GM19467 (cell line): ENCODE measurements around the gene DRC7.
"Not testable (repeated sequence)": the region's sequence is repeated elsewhere in the genome, so short reads cannot be mapped to it uniquely, and the experiment has no call there.

Experiments used
- ATAC-seq: cut with Tn5 transposase; IDR thresholded peaks from one replicate; pipeline ENCODE4 v1.9.1; 2021; ENCODE audit warnings: mild to moderate bottlenecking, moderate library complexity; ENCODE audit not compliant: unreplicated experiment

The DRC7 gene

DNA sequence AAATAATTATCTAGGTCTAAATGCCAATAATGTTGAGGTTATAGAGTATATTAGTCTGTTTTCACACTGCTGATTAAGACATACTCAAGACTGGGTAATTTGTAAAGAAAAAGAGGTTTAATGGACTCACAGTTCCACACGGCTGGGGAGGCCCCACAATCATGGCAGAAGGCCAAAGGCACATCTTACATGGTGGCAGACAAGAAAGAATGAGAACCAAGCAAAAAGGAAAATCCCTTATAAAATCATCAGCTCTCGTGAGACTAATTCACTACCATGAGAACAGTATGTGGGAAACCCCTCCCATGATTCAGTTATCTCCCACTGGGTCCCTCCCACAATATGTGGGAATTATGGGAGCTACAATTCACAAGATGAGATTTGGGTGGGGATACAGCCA lies 38.1 kb downstream of the DRC7 start:
- no peak for ATAC-seq

DNA sequence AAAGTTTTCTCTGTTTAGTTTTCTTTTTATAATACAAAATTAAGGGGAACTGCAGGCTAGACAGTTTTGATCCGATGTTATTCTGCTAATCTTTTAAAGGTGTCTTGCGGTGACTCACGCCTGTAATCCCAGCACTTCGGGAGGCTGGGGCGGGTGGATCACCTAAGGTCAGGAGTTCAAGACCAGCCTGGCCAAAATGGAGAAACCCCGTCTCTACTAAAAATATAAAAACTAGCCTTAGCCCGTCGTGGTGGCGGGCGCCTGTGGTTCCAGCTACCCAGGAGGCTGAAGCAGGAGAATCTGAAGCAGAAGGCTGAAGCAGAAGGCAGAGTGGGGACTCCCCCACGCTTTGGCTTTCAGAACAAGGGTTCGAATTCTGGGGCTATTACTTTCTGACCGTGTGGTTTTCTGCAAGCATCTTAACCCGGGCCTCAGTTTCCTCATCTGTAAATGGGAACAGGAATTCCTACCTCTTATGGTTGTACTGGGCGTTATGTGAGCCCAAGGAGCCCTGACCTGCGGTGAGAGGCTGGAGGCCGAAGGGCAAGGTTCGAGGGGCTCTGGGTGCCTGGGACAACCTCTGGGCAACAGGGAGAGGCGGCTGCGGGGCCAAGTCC lies 39.8 kb downstream of the DRC7 start:
- ATAC-seq, result no peak

DNA sequence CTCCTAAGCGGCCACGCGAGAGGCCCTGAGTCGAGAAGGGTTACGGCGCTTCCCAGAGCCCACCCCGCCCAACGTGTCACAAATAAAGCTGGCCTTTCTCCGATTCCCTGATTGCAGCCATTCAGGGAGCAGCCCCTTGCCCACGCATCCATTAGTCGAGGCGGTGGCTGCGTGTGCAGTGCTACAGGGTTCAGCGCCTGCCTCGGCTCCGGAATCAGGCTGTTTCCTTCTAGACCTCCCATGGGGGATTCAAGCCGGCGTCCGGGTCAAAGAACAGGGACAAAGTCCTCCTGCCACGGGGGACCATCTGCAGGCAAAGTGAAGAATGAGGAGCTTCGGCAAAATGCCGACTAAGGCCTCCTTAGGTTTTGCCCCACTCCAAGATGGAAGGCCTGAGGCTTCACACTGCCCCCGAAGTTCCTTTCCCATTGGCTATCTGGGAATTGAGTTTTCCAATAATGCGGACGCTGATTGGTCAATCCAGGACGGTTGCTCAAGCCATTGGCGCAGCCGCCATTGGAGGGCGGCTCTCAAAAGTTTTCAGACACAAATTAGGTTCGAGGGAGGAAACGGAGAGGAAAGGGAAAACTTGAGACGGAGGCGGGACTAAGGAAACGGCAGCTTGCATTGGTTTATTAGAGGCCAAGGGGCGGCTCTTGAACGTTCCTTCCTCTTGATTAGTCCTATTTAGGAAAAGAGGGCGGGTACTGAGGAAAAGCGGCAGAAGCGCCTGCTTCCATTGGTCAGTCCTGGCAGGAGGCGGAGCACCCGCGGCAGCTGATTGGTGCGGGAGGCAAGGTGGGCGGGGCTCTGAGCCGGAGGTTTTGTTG lies 40.5 kb downstream of the DRC7 start:
- ATAC-seq, result peak; percentile 81

DNA sequence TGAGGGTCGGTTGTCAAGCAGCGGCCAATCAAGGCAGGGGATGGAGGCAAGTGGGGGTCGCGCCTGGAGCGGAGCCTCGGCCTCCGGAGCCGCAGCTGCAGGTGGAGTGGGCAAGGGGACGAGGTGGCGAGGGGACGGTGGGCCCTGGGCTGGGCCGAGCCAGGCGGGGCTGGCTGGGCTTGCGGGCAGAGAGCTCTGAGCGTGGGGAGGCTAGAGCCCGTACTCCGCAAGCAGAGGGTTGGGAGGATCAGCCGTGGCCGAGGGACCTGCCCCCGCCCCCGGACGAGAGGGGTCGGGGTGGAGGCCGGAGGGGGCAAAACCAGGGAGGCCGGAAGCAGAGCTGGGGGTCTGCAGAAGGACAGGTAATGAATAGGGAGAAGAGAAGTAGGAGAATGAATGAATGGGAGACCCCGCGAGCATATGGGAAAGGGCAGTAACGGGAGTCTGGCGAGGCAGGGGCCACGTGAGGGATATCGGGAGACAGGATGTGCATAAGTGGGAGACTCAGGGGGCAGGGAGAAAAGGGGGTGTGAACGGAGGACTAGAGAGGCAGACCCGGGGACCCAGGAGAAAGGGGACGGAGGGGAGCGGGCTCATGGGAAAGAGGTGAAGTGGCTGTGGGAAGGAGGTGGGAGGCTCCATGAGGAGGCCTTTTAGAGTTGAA lies 41.3 kb downstream of the DRC7 start, which contains the start of gene KATNB1:
KATNB1 (plus strand) TSS at position 16 of the 664 bp plus-strand sequence. CDS start 1,474 bp downstream, outside the sequence.
- no peak for ATAC-seq

DNA sequence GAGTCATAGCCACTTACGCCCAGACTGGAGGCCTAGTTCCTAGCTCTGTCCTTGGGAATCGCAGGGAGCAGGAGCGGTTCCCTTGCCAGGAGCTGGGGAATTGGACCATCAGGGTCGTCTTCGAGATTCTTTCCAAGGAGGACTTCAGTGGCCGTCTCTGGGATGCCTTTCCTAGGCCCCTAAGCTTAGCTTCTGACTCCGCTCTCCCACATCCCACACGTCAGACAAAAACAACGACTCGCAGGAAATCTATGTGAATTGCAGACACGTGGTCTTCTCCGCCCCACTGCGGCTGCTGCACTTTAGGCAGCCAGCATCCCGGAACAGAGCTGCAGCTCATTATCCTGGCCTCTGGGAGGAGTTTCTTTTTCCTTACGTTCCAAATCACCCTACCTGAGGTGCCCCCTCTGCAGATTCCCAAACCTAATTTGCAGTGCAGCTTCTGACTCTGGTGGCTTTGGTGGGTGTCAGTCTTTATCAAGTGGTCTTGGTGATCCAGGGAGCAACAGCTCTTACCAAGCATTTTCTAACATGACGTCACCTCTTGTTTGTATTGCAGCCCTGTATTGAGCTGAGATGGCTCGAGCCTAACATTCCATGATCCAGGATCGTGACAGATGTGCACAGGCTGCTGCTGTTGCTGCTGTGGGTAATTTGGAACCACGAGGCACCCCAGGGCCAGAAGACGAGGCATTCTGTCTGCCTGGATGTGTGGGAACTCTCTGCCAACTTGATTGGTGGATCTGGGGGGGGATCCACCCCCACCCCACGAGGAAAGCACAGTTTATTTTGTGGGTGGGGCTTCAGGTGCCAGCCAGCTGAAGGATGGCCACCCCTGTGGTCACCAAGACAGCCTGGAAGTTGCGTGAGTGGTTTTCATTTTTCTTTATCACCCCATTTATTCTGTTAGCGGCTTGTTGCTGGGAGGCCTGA lies 42.1 kb downstream of the DRC7 start:
- ATAC-seq, result no peak

DNA sequence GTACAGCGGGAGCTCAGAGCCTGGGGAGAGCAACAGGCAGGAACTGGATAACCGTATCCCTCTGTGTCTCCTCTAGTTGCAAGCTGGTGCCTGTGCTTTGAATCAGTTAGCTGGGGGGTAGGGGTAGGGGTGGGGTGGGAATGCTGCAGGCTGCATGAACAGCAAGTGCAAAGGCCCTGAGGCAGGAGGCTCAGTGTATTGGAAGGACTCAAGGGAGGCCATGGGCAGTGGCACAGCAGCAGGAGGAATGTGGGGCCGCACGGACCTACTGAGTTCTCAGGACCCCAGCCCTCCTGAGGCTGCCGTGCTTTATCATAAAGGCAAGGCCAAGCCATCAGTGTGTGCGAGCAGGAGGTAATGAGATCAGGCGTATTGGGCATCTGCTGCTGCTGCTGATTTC lies 44.2 kb downstream of the DRC7 start:
- no peak for ATAC-seq

DNA sequence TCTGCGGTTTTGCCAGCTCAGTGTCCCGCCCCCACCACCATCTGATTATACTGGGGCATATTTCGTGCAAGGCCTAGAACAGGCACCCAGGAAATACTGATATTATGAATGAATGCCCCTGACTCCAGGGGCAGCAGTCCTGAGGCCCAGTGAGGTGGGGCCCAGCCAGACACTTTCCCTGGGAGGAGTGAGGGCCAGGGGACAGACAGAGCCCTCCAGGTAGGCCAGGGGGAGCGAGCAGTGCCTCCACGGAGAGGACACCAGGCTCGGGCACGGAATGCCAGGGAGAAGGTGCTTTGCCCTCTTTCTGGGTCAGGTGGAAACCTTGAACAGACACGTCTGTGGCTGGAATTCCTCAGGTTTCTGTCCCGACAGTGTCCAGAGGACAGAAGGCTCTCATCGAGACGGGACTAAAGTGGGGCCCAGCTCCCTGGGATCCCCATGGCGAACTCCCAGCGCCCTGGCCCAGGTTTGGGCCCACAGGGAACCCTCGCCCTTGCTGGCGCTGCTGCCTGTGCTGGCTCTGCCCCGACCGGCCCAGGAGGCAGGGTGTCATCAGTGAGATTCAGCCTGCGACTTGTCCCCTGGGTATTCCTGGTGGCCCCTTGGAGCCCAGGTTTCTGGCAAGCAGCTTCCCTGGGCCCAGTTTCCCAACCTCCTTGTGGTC lies 45.3 kb downstream of the DRC7 start:
- no peak for ATAC-seq

DNA sequence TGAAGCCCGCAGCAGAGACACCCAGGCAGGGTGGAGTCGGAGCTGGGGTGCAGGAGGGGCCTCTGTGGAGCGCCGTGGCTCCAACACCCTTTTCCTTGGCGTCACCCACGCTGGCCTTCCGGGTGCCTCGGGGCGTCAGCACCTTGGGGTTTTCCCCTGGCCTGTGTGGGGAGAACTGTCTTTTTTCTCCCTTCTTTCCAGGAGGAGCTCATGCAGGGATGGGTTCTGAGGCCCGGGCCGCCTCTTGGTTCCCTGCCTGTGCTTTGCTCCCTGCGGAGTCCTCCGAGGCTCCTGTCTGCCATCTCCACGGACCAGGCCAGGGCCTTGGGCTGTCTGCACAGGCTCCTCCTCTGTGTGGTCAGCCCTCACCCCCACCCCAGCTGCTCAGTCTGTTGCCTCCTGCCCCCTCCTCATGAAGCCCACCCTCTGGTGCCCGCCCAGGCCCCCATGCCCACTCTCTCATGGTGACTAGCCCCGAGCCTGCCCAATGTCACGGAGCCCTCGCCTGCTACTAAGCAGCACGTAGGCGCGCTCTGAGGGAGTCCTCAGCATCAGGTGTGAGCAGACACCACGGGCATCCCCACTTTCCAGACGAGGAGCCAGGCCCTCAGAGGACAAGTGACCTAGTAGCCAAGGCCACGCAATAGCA lies 45.9 kb downstream of the DRC7 start:
- no peak for ATAC-seq

DNA sequence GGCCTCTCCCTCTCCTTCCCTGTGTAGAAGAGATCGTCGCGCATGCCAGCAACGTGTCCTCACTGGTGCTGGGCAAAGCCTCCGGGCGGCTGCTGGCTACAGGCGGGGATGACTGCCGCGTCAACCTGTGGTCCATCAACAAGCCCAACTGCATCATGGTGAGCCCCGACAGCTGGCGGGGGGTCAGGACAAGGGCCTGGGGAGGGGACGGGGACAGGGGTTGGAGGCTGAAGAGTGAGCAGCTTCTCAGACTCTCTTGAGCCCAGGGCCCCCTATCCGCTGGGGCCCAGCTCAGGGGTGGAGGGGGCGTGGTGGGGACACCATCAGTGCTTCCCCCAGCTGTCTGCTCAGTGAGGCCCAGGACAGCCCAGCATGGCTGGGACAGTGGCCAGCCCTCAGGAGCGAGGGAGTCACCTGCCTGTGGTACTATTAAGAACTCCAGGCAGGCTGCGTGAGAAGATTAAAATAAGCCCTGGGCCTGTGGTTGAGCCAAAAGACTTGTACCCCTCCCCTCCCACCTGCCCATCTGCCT lies 47.1 kb downstream of the DRC7 start:
- no peak for ATAC-seq

DNA sequence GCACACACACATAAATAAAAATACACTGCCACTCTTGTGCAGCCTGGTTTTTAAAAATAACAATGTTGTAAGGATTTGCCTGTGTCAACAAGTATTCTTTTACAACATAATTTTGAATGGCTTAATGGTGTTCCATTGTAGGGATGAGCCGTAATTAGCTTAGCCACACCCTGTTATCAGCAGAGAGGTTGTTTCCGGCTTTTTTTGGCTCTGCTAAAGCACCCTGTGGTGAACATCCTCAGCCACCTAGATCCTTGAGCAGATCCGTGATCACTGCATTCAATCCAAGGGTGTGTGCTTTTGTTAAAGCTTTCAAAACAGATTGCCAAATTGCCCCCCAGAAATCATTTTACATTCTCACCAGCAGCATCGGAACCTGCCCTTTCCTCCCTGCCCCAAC lies 47.9 kb downstream of the DRC7 start:
- ATAC-seq, result no peak

DNA sequence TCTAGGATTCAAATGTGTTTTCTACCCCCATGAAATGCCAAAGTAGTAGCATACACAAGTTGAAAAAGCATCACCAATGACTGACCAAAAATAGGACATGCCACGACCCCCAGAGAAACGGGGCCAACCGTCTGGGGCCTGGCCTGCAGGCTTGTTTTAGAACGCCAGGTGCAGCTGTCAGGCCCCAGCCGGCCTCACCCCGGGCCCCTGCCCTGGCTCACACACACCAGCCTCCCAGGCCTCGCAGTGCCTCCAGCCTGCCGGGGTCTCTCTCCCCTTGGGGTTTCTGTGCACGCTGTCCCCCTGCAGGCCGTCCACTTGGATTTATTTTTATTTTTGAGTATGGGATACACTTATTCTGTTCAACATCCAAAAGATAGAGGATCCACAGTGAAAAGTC lies 48.9 kb downstream of the DRC7 start:
- ATAC-seq, result no peak

DNA sequence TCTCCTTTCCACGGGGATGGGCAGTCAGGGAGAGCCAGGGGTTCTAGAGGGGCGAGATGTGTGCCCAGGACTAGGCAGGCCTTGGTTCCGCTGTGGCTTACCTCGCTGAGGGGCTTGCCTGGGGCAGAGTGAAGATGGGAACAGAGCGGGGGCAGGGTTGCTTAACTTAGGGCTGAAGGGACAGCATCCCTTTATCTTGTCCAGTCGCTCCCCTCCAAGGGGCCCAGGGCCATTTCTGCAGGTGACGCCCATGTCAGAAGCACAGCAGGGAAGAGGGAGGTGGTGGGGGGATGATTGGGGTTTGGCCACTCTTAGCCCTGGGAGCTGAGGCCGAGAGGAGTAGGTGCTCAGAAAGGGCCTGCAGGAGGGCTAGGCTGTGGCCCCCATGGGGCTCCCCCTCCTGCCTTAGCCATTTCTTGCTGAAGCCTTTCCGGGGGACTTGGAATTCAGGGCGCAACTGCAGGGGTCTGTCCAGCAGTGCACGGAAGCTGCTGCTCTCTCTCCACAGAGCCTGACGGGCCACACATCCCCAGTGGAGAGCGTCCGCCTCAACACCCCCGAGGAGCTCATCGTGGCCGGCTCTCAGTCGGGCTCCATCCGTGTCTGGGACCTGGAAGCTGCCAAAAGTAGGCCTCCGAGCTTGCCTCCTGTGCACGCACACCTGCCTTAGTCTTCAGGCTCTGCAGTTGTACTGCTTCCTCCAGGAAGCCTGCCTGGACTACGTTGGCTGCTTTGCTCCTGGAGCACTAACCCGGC lies 49.5 kb downstream of the DRC7 start:
- no peak for ATAC-seq

DNA sequence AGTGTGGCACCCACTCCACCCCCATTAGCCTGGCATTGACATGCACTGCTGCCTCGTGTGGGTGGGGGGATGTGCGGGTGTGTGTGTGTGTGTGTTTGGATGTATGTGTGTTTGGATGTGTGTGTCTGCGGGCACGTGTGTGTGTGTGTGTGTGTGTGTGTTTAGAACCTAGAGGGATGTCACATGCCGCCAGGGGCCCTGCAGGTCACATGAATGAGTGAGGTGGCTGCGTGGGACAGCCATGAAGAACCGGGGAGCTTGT lies 50.0 kb downstream of the DRC7 start:
- no peak for ATAC-seq

DNA sequence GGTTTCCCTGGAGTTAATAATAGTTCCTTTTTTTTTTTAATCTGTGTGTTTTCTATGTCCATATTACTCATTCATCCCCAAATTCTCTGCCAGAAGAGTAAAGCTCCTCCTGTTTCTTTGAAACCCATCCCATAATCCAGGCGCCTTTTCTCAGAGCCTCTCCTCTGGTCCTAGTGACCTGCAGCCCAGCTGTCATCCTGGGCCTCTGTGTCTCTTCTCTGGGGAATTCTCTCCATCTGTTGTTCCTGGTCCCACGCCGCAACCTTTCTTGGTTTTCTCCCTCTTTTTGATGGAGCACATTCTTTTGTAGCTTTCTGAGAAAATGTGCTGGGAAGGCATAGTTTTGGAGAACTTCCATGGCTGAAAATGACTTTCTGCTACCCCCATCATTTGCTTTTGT lies 51.2 kb downstream of the DRC7 start:
- ATAC-seq, result no peak

DNA sequence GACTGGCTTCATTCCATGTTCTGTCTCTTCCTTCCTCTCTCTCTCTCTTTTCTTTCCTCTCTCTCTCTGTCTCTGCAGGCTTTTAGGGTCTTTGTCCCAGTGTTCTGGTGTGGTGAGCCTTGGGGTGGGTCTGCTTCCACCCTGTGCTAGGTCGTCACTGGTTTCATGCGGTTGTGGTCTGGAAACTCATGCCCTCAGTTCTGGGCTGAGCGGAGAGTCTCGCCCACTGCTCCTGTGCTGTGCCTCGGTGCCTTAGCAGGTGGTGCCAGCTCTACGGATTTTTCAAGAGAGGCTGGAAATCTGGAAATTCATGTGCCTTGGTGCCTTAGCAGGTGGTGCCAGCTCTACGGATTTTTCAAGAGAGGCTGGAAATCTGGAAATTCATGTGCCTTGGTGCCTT lies 51.7 kb downstream of the DRC7 start:
- ATAC-seq, result not testable (repeated sequence)

DNA sequence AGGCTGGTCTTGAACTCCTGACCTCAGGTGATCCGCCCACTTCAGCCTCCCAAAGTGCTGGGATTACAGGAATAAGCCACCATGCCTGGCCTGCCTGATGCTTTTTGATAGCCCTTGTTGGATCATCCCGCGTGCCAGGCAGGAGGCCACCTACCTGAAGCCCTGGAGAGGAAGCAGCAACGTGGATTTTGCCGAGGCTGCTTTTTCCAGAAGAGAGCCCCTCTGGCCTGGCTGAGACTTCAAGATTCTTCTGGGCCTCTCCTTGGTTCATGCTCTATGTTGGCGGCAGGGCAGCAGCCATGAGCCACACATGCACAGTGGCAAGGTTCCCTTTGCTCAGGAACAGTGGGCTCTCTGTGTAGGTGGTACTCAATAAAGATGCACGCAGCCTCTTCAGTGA lies 52.5 kb downstream of the DRC7 start:
- no peak for ATAC-seq

DNA sequence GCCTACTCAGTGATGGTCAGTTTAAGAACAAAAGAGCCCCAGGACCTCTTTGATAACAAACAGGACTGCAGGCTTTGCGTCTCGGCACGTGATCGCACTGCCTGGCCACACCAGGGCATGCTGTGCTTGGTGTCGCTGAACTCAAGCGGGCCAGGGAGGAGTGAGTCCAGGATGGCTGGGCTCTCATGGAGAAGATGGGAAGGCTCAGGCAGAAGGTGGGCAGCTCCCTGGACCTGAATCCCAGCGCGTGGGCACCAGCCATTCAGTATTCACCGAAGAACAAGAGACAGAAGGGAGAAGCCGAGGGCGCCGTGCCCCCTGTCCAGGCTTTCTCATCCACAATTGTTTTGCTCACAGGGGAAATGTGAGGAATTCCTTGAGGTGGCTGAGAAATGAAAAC lies 52.9 kb downstream of the DRC7 start:
- no peak for ATAC-seq

DNA sequence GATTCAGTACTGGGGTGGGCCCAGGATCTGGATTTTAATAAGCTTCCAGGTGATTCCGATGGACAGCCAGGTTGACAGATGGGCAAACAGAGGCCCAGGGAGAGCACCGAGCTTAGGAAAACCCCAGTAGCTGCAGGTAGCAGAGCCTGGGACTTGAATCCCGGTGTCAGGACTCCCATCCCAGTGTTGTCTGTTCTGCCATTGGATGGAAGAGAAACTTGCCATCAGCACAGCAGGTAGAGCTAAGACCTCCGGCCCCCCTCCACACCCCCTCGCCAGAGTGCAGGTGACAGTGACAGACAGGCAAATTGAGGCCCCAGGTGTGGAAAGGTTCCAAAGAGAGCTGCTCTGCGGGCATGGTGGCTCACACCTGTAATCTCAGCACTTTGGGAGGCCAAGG lies 53.4 kb downstream of the DRC7 start:
- ATAC-seq, result no peak

DNA sequence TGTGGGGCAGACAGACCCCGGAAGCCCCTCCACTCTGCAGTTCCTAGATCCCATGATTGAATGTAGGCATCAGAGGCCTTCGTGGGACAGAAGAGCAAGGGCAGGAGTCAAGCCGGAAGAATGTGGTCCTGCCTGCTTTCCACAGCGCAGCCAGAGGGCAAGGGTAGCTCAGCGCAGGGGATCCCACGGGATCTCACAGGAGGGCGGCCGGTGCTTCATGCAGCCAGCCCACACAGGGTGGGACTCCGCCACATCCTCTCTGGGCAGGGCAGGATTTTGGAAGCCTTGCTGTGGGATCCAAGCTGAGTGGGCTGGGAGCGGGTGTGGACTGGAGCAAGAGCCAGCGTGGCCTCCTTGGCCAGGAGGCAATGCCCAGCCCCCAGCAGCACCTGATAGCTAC lies 54.0 kb downstream of the DRC7 start:
- ATAC-seq, result no peak
